ENCODE results near the gene STUM. TPM values are rescaled to one million over a fixed set of nuclear protein-coding genes. Genes with fewer than 3 reads are reported as not detected.

STUM gene
- total RNA-seq, 4 donors from 2014 or later, result 0.92 to 1.9 (median 1.0) TPM

DNA sequence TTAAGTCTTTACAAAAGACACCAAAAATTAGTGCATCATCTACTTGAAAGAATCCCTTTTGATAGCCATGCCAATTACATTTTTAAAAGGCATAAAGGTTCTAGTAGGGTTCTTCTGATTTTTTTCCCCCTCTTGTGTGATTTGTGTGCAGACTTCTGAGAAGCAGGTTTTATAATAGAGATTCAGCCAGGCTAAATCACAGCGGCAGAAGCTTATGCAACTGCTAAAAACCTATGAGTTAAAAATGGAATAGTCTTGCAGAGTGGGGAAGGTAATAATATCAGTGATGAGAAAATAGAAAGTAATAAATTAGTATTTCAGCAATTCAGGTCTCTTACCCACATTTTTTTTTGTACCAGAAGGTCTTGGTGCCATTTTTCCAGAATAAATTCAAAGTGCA, 17.7 kb downstream of the STUM start:
- no peak overlapping the region for H3K4me3 ChIP-seq
- peaks cover 0 to 7% of the 10 kb centered on the region in 2 donors for H3K4me1 ChIP-seq
- ATAC-seq (no peak), DNase-seq (no peak)
- intact Hi-C loops (cut with DNase I; ENCODE audit: low total_unique reads) (no loop called here), in situ Hi-C loops (cut with MboI; ENCODE audit: low sequenced_read_pairs in 4 of 4) (no loop called here)
- H3K9me3 ChIP-seq, result no peaks in the 10 kb centered on the region
- H3K36me3 ChIP-seq, result no peaks in the 10 kb centered on the region
- peaks cover 0 to 9% (median 8%) of the 10 kb centered on the region in 3 donors for H3K27me3 ChIP-seq
- TF ChIP-seq, protein P1, sequence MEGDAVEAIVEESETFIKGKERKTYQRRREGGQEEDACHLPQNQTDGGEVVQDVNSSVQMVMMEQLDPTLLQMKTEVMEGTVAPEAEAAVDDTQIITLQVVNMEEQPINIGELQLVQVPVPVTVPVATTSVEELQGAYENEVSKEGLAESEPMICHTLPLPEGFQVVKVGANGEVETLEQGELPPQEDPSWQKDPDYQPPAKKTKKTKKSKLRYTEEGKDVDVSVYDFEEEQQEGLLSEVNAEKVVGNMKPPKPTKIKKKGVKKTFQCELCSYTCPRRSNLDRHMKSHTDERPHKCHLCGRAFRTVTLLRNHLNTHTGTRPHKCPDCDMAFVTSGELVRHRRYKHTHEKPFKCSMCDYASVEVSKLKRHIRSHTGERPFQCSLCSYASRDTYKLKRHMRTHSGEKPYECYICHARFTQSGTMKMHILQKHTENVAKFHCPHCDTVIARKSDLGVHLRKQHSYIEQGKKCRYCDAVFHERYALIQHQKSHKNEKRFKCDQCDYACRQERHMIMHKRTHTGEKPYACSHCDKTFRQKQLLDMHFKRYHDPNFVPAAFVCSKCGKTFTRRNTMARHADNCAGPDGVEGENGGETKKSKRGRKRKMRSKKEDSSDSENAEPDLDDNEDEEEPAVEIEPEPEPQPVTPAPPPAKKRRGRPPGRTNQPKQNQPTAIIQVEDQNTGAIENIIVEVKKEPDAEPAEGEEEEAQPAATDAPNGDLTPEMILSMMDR (IDR thresholded peaks at IDR 0.05 in 4 of 5, conservative IDR thresholded peaks at IDR 0.05 in 1 of 5), result no peak
- TF ChIP-seq POLR2A (IDR thresholded peaks at IDR 0.05), result no peak
- no peak overlapping the region for H3K27ac ChIP-seq

DNA sequence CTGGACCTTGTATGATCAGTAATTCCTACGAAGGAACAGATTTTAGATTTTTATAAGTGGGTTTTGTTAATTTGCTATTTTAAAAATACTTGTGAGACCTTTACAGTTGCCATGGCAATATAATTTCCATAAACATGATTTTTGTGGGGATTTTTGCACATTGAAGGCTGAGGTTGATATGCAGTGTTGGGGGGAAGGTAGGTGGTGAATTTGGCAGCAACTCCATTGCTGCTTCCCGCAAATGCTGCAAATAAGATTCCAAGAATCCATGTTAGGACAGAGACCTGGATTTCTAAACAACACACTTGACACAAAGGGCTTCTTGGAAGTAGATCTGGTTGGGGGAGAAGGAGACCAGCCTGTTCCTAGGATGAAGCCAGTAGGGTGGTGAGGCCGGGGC, 18.2 kb downstream of the STUM start:
- no peak for DNase-seq
- no peak for ATAC-seq
- TF ChIP-seq, protein P1 (IDR thresholded peaks at IDR 0.05 in 4 of 5, conservative IDR thresholded peaks at IDR 0.05 in 1 of 5), result no peak
- no peak for TF ChIP-seq POLR2A (IDR thresholded peaks at IDR 0.05)
- Histone ChIP-seq H3K27ac (no peak overlapping the region), H3K4me1 (peaks cover 0 to 7% of the 10 kb centered on the region in 2 donors), H3K4me3 (no peak overlapping the region), H3K27me3 (peaks cover 0 to 9% (median 8%) of the 10 kb centered on the region in 3 donors), H3K9me3 (no peaks in the 10 kb centered on the region), H3K36me3 (no peaks in the 10 kb centered on the region)
- in situ Hi-C loops (cut with MboI; ENCODE audit: low sequenced_read_pairs in 4 of 4), result no loop called here
- intact Hi-C loops (cut with DNase I; ENCODE audit: low total_unique reads), result no loop called here

DNA sequence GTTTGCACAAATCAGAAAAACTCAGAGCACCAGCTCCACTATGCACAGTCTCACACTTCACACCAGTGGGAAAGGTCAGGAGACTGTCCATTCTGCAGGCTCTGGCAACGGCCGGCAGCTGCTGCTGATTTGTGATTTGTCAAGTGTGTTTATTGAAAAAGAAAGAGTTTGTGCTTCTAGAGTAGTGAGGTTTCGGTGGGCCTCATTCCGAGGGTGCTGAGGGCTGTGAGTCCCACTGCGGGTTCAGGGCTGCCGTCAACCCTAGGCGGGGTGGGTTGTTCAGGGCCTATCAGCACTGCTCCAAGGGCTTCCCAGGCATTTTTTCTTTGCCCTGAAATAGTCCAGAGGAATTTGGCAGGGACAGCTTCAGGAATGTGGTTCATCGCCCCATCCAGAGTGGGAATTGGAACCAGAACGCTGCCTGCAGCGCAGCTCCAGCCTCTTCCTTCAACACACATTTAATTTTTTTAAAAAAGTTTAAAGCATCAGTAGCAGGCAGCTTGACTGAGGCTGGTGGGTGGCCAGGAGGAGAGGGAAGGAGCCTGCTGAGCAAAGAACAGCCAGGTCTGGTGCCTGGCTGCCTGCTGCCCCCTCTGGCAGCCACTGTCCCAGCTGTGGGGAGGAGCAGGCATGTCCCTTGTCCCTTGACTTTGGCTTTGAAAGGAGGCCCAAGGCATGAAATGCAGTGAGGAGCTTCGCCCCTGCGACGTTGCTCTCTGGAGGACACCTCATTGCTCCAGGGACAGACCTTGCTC, 19.7 kb downstream of the STUM start:
- no peak overlapping the region for H3K4me3 ChIP-seq
- H3K36me3 ChIP-seq, result no peaks in the 10 kb centered on the region
- H3K4me1 ChIP-seq, result peaks cover 0 to 7% of the 10 kb centered on the region in 2 donors
- TF ChIP-seq, protein P1 (IDR thresholded peaks at IDR 0.05 in 4 of 5, conservative IDR thresholded peaks at IDR 0.05 in 1 of 5), result peak in 1 of 5 experiments; percentile 11
- no peak for TF ChIP-seq POLR2A (IDR thresholded peaks at IDR 0.05)
- peaks cover 0 to 9% (median 8%) of the 10 kb centered on the region in 3 donors for H3K27me3 ChIP-seq
- H3K9me3 ChIP-seq, result no peaks in the 10 kb centered on the region
- no peak for DNase-seq
- H3K27ac ChIP-seq, result peak overlapping the region in 3 of 4 donors; percentile 20 to 45 (median 29)
- ATAC-seq, result peak; percentile 23 to 39
- intact Hi-C loops (cut with DNase I; ENCODE audit: low total_unique reads), result no loop called here
- in situ Hi-C loops (cut with MboI; ENCODE audit: low sequenced_read_pairs in 4 of 4), result no loop called here

DNA sequence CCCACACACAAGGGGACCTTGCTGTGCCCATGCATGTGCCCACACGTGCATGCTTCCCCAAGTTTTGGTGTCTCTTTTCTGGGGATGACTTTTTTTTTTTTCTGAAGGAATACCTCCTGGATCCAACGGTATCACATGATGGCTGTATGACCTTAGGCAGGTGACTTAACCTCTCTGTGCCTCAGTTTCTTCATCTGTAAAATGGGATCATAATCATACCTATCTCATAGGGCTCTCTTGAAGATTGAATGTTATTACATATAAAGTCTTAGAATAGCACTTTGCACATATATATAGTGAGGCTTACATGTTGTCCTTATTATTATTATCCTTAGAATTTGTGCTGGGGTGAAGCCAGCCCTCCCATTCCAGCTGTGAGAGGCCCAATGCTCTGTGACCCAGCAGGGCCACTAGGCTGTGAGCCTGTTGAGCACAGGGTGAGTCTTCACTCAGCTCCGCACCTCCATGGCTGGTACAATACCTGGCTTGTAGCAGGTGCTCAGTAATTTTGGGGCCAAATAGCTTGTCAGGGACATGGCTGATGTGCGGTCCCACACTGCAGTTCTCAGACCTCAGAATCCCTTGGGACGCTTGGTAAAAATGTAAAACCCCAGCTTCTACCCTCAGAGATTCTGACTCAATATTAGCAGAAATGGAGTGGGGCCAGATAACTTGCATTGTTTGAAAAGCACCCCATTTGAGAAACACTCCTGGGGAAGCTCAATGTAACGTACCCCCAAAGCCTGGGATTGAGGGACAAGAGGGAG, 20.6 kb downstream of the STUM start:
- H3K27ac ChIP-seq, result no peak overlapping the region
- ATAC-seq (no peak), DNase-seq (no peak)
- no peak overlapping the region for H3K4me3 ChIP-seq
- in situ Hi-C loops (cut with MboI; ENCODE audit: low sequenced_read_pairs in 4 of 4), result no loop called here
- peaks cover 0 to 9% (median 8%) of the 10 kb centered on the region in 3 donors for H3K27me3 ChIP-seq
- peaks cover 0 to 7% of the 10 kb centered on the region in 2 donors for H3K4me1 ChIP-seq
- no peaks in the 10 kb centered on the region for H3K36me3 ChIP-seq
- intact Hi-C loops (cut with DNase I; ENCODE audit: low total_unique reads), result no loop called here
- H3K9me3 ChIP-seq, result no peaks in the 10 kb centered on the region
- TF ChIP-seq, protein P1 (IDR thresholded peaks at IDR 0.05 in 4 of 5, conservative IDR thresholded peaks at IDR 0.05 in 1 of 5), result no peak
- no peak for TF ChIP-seq POLR2A (IDR thresholded peaks at IDR 0.05)

All from gastrocnemius medialis (tissue), 4 donors.